Measurements from ENCODE around the gene CD8B2.

DNA sequence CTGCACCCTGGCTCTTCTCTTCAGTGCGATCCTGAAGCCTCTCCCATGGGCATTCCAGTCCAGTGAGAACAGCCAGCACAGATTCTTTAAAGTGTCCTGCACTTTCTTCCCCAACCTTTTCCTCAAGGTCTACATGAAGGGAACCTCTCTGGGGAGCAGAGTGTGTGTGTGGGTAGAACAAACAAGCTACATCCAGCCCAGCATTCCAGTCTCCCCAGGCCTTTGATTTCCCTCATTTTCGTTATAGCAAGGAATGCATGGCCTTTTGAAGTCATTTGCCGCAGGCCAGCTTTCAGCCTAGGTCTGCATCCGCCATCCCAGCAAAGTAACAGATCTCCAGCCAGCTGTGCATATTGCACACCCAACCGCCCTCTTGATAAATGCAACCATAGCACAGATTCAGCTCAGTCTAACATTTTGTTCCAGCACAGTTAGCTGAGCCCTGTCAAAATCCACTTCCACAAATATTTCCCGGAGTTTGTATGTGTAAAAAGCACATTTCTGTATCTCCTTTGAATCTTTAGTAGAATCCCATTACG is 44.6 kb downstream of the CD8B2 start:
- TF ChIP-seq, protein P1, sequence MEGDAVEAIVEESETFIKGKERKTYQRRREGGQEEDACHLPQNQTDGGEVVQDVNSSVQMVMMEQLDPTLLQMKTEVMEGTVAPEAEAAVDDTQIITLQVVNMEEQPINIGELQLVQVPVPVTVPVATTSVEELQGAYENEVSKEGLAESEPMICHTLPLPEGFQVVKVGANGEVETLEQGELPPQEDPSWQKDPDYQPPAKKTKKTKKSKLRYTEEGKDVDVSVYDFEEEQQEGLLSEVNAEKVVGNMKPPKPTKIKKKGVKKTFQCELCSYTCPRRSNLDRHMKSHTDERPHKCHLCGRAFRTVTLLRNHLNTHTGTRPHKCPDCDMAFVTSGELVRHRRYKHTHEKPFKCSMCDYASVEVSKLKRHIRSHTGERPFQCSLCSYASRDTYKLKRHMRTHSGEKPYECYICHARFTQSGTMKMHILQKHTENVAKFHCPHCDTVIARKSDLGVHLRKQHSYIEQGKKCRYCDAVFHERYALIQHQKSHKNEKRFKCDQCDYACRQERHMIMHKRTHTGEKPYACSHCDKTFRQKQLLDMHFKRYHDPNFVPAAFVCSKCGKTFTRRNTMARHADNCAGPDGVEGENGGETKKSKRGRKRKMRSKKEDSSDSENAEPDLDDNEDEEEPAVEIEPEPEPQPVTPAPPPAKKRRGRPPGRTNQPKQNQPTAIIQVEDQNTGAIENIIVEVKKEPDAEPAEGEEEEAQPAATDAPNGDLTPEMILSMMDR (IDR thresholded peaks at IDR 0.05; ENCODE audit: low read length) = no peak
- TF ChIP-seq EZH2 (IDR thresholded peaks at IDR 0.05; ENCODE audit: borderline replicate concordance, low read length) = no peak
